ENCODE measurements around the gene SRRM1. TPM values are rescaled to one million over a fixed set of nuclear protein-coding genes. Genes with fewer than 3 reads are reported as not detected.
A peak's percentile ranks its signal among the peaks of the same experiment; 100 is the strongest.
"Not testable (repeated sequence)": the region's sequence is repeated elsewhere in the genome, so short reads cannot be mapped to it uniquely, and the experiment has no call there.

The SRRM1 gene
- total RNA-seq, 1 experiment from 2014 or later: 290 TPM

- no peak overlapping the region for H2BK5ac ChIP-seq (ENCODE audit: insufficient read length, low read length)
- no peak overlapping the region for H3K18ac ChIP-seq (ENCODE audit: insufficient read length, low read depth, low read length)
- no CpG with 5 or more reads among the region's 6 CpGs for WGBS (ENCODE audit: extremely low coverage, insufficient read length, low lambda C conversion rate)
- no peak overlapping the region for H3K23ac ChIP-seq (ENCODE audit: insufficient read length, low read depth, low read length)
- no peak overlapping the region for H3K14ac ChIP-seq (ENCODE audit: insufficient read depth, low read length)
- no peak overlapping the region for H2BK20ac ChIP-seq (ENCODE audit: low read depth, low read length, poor library complexity, severe bottlenecking)
- H3K4ac ChIP-seq (ENCODE audit: low read depth, low read length): no peak overlapping the region
- H3K36me3 Mint-ChIP-seq (ENCODE audit: insufficient read depth in 1 of 3, low read depth in 3 of 3): peaks cover 46 to 89% (median 84%) of the 10 kb centered on the region in 3 experiments
- no peaks in the 10 kb centered on the region for H3K4me1 ChIP-seq (ENCODE audit: insufficient read depth, low read length)
- no peaks in the 10 kb centered on the region for H3K23me2 ChIP-seq (ENCODE audit: insufficient read length, low read depth, low read length, poor library complexity, severe bottlenecking)
- no peak overlapping the region for H2BK12ac ChIP-seq (ENCODE audit: insufficient read length, low read depth, low read length)
- no peaks in the 10 kb centered on the region for H3K27me3 ChIP-seq (ENCODE audit: insufficient read depth, low read length)
- no peak overlapping the region for H3K27ac ChIP-seq (ENCODE audit: insufficient read length, low read depth, low read length)
- H3K4me2 ChIP-seq (ENCODE audit: insufficient read depth, insufficient read length, low read length): no peak overlapping the region
- DNase-seq: no peak
- no peak overlapping the region for H2AFZ ChIP-seq (ENCODE audit: low read length)
- no peak overlapping the region for H4K91ac ChIP-seq (ENCODE audit: insufficient read length, low read depth, low read length)
- H3K9ac ChIP-seq (ENCODE audit: extremely low read depth, insufficient read length, low read length): no peak overlapping the region
- no peak overlapping the region for H4K5ac ChIP-seq (ENCODE audit: insufficient read length, low read depth, low read length)
- no peak overlapping the region for H3T11ph ChIP-seq (ENCODE audit: low read length)
- no peaks in the 10 kb centered on the region for H3K9me3 ChIP-seq (ENCODE audit: control insufficient read depth, low read depth, low read length)
- H3K79me2 ChIP-seq (ENCODE audit: insufficient read depth, low read length): no peaks in the 10 kb centered on the region
- H2AK5ac ChIP-seq (ENCODE audit: insufficient read length, low read length): no peak overlapping the region
- H2BK15ac ChIP-seq (ENCODE audit: low read depth, low read length): no peak overlapping the region
- no peaks in the 10 kb centered on the region for H4K20me1 ChIP-seq (ENCODE audit: control insufficient read depth, insufficient read depth, insufficient read length)
- no peak overlapping the region for H4K8ac ChIP-seq (replicated peaks; ENCODE audit: insufficient read length, low read depth, low read length)
- no peaks in the 10 kb centered on the region for H3K9me3 Mint-ChIP-seq
- no peak overlapping the region for H2BK120ac ChIP-seq (ENCODE audit: low read depth, low read length, poor library complexity, severe bottlenecking)
- H3K4me3 Mint-ChIP-seq: no peak overlapping the region
- H3K79me1 ChIP-seq (ENCODE audit: insufficient read depth, low read depth, low read length, poor library complexity, severe bottlenecking): no peaks in the 10 kb centered on the region
- no peak overlapping the region for H3K56ac ChIP-seq (ENCODE audit: insufficient read length, low read depth, low read length)
- TF ChIP-seq, protein P1, sequence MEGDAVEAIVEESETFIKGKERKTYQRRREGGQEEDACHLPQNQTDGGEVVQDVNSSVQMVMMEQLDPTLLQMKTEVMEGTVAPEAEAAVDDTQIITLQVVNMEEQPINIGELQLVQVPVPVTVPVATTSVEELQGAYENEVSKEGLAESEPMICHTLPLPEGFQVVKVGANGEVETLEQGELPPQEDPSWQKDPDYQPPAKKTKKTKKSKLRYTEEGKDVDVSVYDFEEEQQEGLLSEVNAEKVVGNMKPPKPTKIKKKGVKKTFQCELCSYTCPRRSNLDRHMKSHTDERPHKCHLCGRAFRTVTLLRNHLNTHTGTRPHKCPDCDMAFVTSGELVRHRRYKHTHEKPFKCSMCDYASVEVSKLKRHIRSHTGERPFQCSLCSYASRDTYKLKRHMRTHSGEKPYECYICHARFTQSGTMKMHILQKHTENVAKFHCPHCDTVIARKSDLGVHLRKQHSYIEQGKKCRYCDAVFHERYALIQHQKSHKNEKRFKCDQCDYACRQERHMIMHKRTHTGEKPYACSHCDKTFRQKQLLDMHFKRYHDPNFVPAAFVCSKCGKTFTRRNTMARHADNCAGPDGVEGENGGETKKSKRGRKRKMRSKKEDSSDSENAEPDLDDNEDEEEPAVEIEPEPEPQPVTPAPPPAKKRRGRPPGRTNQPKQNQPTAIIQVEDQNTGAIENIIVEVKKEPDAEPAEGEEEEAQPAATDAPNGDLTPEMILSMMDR (conservative IDR thresholded peaks at IDR 0.05): no peak
- peak overlapping the region in 1 of 3 experiments; percentile 73; a peak in 2 of 7 replicates for H3K27ac Mint-ChIP-seq
- no peaks in the 10 kb centered on the region for H3K4me1 Mint-ChIP-seq
- H3K27me3 Mint-ChIP-seq (ENCODE audit: low read depth): no peaks in the 10 kb centered on the region; the same call in 1 of the 2 replicates
These were observed 30.2 kb downstream of the SRRM1 start for GRCh38 chr1:24673341-24673740.

DNA sequence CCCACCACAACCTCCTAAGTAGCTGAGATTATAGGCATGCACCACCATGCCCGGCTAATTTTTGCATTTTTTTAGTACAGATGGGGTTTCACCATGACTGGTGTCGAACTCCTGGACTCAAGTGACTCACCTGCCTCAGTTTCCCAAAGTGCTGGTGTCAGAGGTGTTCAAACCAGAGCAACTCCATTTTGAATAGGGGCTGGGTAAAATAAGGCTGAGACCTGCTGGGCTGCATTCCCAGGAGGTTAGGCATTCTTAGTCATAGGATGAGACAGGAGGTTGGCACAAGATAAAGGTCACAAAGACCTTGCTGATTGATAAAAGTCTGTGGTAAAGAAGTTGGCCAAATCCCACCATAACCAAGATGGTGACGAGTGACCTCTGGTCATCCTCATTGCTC lies 35.3 kb downstream of the SRRM1 start:
- H3K79me1 ChIP-seq (ENCODE audit: insufficient read depth, low read depth, low read length, poor library complexity, severe bottlenecking); H2BK20ac ChIP-seq (ENCODE audit: low read depth, low read length, poor library complexity, severe bottlenecking); H3K23me2 ChIP-seq (ENCODE audit: insufficient read length, low read depth, low read length, poor library complexity, severe bottlenecking); H3K4me3 Mint-ChIP-seq; H3K79me2 ChIP-seq (ENCODE audit: insufficient read depth, low read length); H3K9ac ChIP-seq (ENCODE audit: extremely low read depth, insufficient read length, low read length); H3K4me1 ChIP-seq (ENCODE audit: insufficient read depth, low read length); H3T11ph ChIP-seq (ENCODE audit: low read length); H3K4me2 ChIP-seq (ENCODE audit: insufficient read depth, insufficient read length, low read length); H3K27me3 Mint-ChIP-seq (ENCODE audit: low read depth); H3K23ac ChIP-seq (ENCODE audit: insufficient read length, low read depth, low read length); H3K56ac ChIP-seq (ENCODE audit: insufficient read length, low read depth, low read length); H2BK5ac ChIP-seq (ENCODE audit: insufficient read length, low read length); H3K9me3 Mint-ChIP-seq; H2BK120ac ChIP-seq (ENCODE audit: low read depth, low read length, poor library complexity, severe bottlenecking); H3K4ac ChIP-seq (ENCODE audit: low read depth, low read length); H3K27me3 ChIP-seq (ENCODE audit: insufficient read depth, low read length); H3K4me1 Mint-ChIP-seq; DNase-seq; H3K27ac ChIP-seq (ENCODE audit: insufficient read length, low read depth, low read length); H2BK15ac ChIP-seq (ENCODE audit: low read depth, low read length); H2AFZ ChIP-seq (ENCODE audit: low read length); H2BK12ac ChIP-seq (ENCODE audit: insufficient read length, low read depth, low read length); H4K20me1 ChIP-seq (ENCODE audit: control insufficient read depth, insufficient read depth, insufficient read length); H2AK5ac ChIP-seq (ENCODE audit: insufficient read length, low read length); H3K9me3 ChIP-seq (ENCODE audit: control insufficient read depth, low read depth, low read length); H4K91ac ChIP-seq (ENCODE audit: insufficient read length, low read depth, low read length); H3K27ac Mint-ChIP-seq; H4K8ac ChIP-seq (replicated peaks; ENCODE audit: insufficient read length, low read depth, low read length); H4K5ac ChIP-seq (ENCODE audit: insufficient read length, low read depth, low read length); H3K18ac ChIP-seq (ENCODE audit: insufficient read length, low read depth, low read length); H3K14ac ChIP-seq (ENCODE audit: insufficient read depth, low read length): not testable (repeated sequence)
- no CpG with 5 or more reads among the region's 3 CpGs for WGBS (ENCODE audit: extremely low coverage, insufficient read length, low lambda C conversion rate)
- peaks cover 12 to 43% (median 34%) of the 10 kb centered on the region in 3 experiments; a peak in 6 of 7 replicates for H3K36me3 Mint-ChIP-seq (ENCODE audit: insufficient read depth in 1 of 3, low read depth in 3 of 3)
